ENCODE results near the gene CCNB2. TPM values are rescaled to one million over a fixed set of nuclear protein-coding genes. Genes with fewer than 3 reads are reported as not detected.

CCNB2 gene
- total and polyA plus RNA-seq, 9 of the 15 experiments (the other 6 are each of a cell fraction or from before 2014, with no cell fraction given) = 84.8 to 266 (median 124) TPM

- H4K20me1 ChIP-seq (replicated peaks; ENCODE audit: control insufficient read depth, insufficient read depth, low read length) = no peaks in the 10 kb centered on the region
- no TSS peak for BruUV-seq (replicated peaks)
- H2AFZ ChIP-seq (ENCODE audit: low read depth, low read length) = no peak overlapping the region
- H3K4me2 ChIP-seq (ENCODE audit: insufficient read depth, low read length) = no peak overlapping the region
- ChIA-PET CTCF (ENCODE audit: low intra/inter-chr PET ratio) (no interaction called here), POLR2A (interaction anchor here (1.1 kb wide), 1 partner anchor 8 kb away, joined by 3 read pairs; no protein-coding TSS in a partner anchor)
- FAIRE-seq (no peak), DNase-seq (ENCODE audit: extremely low read depth in 1 of 4, low spot score in 3 of 4) (no peak), ATAC-seq (no peak)
- H3K4me1 ChIP-seq (replicated peaks in 1 of 2; ENCODE audit: control insufficient read depth in 2 of 2, insufficient read depth in 2 of 2, low read length in 2 of 2) = no peaks in the 10 kb centered on the region
- H3K27me3 ChIP-seq (ENCODE audit: control insufficient read depth in 2 of 2, insufficient read depth in 2 of 2, low read length in 2 of 2) = peaks cover 35 to 55% of the 10 kb centered on the region in 2 experiments
- TF ChIP-seq NR2C2 (CRISPR knock-in tag; IDR thresholded peaks at IDR 0.05) (no peak), NR2C2 (tag; IDR thresholded peaks at IDR 0.05) (no peak), MCM5 (IDR thresholded peaks at IDR 0.05; ENCODE audit: low read depth) (no peak), VEZF1 (CRISPR knock-in tag; IDR thresholded peaks at IDR 0.05) (no peak), FOXJ2 (tag; IDR thresholded peaks at IDR 0.05) (no peak), KDM2B (CRISPR knock-in tag; IDR thresholded peaks at IDR 0.05) (no peak), MXD1 (CRISPR knock-in tag; IDR thresholded peaks at IDR 0.05; ENCODE audit: borderline replicate concordance, poor library complexity, severe bottlenecking) (no peak), ZNF398 (CRISPR knock-in tag; IDR thresholded peaks at IDR 0.05) (no peak)
- no peak overlapping the region for H3K9ac ChIP-seq (ENCODE audit: insufficient read depth in 1 of 2, low read depth in 2 of 2, low read length in 2 of 2)
- no peaks in the 10 kb centered on the region for H3K79me2 ChIP-seq (ENCODE audit: control insufficient read depth, insufficient read depth, low read length)
- H3K27ac ChIP-seq (ENCODE audit: extremely low read depth, low read depth, low read length) = no peak overlapping the region
- H3K9me3 ChIP-seq (replicated peaks; ENCODE audit: control insufficient read depth, insufficient read depth, low read depth, low read length) = no peaks in the 10 kb centered on the region
- 0% methylated on average over 4 of the region's 4 CpGs for WGBS (ENCODE audit: insufficient coverage, low coverage, missing lambda C conversion rate)
- H3K36me3 ChIP-seq (ENCODE audit: control insufficient read depth, insufficient read depth, low read length) = no peaks in the 10 kb centered on the region
- intact Hi-C loops (cut with micrococcal nuclease) = no loop called here
- in situ Hi-C loops (cut with MboI) = loop anchor here (10.0 kb wide), 1 partner anchor 931 kb away; no protein-coding TSS in a partner anchor
- H3K9me1 ChIP-seq (ENCODE audit: control insufficient read depth, insufficient read depth, low read length) = no peaks in the 10 kb centered on the region
- no peak overlapping the region for H3K4me3 ChIP-seq
These were observed 50.5 kb downstream of the CCNB2 start for GRCh38 chr15:59155431-59155830.
